Left ventricle myocardium inferior (tissue), 1 donor: ENCODE data around the gene DLGAP3. TPM values are rescaled to one million over a fixed set of nuclear protein-coding genes. Genes with fewer than 3 reads are reported as not detected.
"Not testable (repeated sequence)": the region's sequence is repeated elsewhere in the genome, so short reads cannot be mapped to it uniquely, and the experiment has no call there.

Experiments used
- DNase-seq: peaks from one replicate; pipeline ENCODE4 v3.0.0-alpha.2; 2020
- H3K27ac ChIP-seq: fragments of 200-600 bp; replicated peaks from 2 replicates; pipeline ENCODE4 v1.8.0; 2021
- H3K27me3 ChIP-seq: fragments of 200-600 bp; 2 replicates; pipeline ENCODE4 v1.8.0; 2021; ENCODE audit warnings: low read depth
- H3K36me3 ChIP-seq: fragments of 200-600 bp; 2 replicates; pipeline ENCODE4 v1.8.0; 2021
- H3K4me1 ChIP-seq: fragments of 200-600 bp; 2 replicates; pipeline ENCODE4 v1.8.0; 2021
- H3K4me3 ChIP-seq: fragments of 200-600 bp; 2 replicates; pipeline ENCODE4 v1.8.0; 2021; ENCODE audit warnings: mild to moderate bottlenecking, moderate library complexity
- H3K9me3 ChIP-seq: fragments of 200-600 bp; replicated peaks from 2 replicates; pipeline ENCODE4 v1.8.0; 2021
- CTCF ChIP-seq: fragments of 200-600 bp; IDR thresholded peaks from 2 replicates; pipeline ENCODE4 v1.8.0; 2021; ENCODE audit warnings: antibody characterized with exemption, mild to moderate bottlenecking, borderline replicate concordance
- intact Hi-C: fragments of 100-400 bp; cut with micrococcal nuclease; formaldehyde crosslinking; loops from one replicate; pipeline ENCODE4 v1.11.0; 2022
- total RNA-seq: library from RNA; stranded (reverse); fragmentation: NEBNext Ultra II Directional; extraction: Animal tissue kit (Norgen Biotek cat#: 25700); gene quantifications from one replicate; pipeline ENCODE4 v1.2.1, GENCODE V29; 2021
- donor health status: DM: no; HTN: yes; CAD: no; lungs with severe emphysema.

The DLGAP3 gene
- total RNA-seq, 1 donor from 2014 or later = 0.05 TPM

GRCh38 chr1:34965597-34965996, 36.1 kb upstream of the DLGAP3 start:
- DNase-seq = no peak
- Histone ChIP-seq H3K4me3 (no peak overlapping the region), H3K4me1 (no peaks in the 10 kb centered on the region), H3K9me3 (no peaks in the 10 kb centered on the region), H3K27ac (no peak overlapping the region), H3K27me3 (no peaks in the 10 kb centered on the region), H3K36me3 (no peaks in the 10 kb centered on the region)
- intact Hi-C loops = no loop called here
- no peak for TF ChIP-seq CTCF

- no peak for DNase-seq
- Histone ChIP-seq H3K4me3 (no peak overlapping the region), H3K27me3 (peaks cover 6% of the 10 kb centered on the region), H3K4me1 (no peaks in the 10 kb centered on the region), H3K9me3 (peaks cover 5% of the 10 kb centered on the region), H3K27ac (no peak overlapping the region), H3K36me3 (no peaks in the 10 kb centered on the region)
- intact Hi-C loops = no loop called here
- no peak for TF ChIP-seq CTCF
Observed at GRCh38 chr1:34950428-34950827, 21.0 kb upstream of the DLGAP3 start.

GRCh38 chr1:34948739-34949138, 19.3 kb upstream of the DLGAP3 start:
- DNase-seq, H3K36me3 ChIP-seq, H3K27ac ChIP-seq, H3K4me1 ChIP-seq, H3K4me3 ChIP-seq, intact Hi-C loops, H3K9me3 ChIP-seq: not testable (repeated sequence)
- peaks cover 13% of the 10 kb centered on the region for H3K27me3 ChIP-seq

DNA sequence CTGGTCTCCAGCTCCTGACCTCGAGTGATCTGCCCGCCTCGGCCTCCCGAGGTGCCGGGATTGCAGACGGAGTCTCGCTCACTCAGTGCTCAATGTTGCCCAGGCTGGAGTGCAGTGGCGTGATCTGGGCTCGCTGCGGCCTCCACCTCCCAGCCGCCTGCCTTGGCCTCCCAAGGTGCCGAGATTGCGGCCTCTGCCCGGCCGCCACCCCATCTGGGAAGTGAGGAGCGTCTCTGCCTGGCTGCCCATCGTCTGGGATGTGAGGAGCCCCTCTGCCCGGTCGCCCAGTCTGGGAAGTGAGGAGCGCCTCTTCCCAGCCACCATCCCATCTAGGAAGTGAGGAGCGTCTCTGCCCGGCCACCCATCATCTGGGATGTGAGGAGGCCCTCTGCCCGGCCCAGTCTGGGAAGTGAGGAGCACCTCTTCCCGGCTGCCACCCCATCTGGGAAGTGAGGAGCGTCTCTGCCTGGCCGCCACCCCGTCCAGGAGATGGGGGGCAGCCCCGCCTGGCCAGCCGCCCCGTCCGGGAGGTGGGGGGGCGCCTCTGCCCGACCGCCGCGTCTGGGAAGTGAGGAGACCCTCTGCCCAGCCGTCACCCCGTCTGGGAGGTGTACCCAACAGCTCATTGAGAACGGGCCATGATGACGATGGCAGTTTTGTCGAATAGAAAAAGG, 18.3 kb upstream of the DLGAP3 start:
- H3K27me3 ChIP-seq = peaks cover 13% of the 10 kb centered on the region
- H3K27ac ChIP-seq, H3K36me3 ChIP-seq, H3K9me3 ChIP-seq, intact Hi-C loops, DNase-seq, H3K4me1 ChIP-seq, H3K4me3 ChIP-seq: not testable (repeated sequence)

DNA sequence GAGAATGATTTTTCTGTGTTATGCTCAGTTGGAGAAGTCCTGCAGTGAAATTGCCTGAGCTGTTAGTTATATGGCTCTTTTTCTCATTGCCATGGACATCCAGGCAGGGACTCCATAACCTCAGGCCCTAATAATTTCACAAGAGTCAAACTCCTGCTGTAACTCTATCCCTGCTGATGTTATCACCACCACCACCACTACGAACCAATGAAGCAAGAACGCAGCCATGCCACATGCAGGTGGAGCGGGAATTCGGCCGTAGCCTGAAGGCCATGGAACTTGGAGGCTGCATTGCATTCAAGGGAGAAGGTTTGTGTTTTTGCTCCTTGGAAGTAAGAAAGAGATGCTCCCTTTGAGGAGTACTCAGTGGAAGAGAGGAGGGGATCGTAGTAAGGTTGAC, 16.8 kb upstream of the DLGAP3 start:
- Histone ChIP-seq H3K9me3 (peaks cover 5% of the 10 kb centered on the region), H3K4me1 (no peaks in the 10 kb centered on the region), H3K36me3 (no peaks in the 10 kb centered on the region), H3K27me3 (peaks cover 17% of the 10 kb centered on the region), H3K27ac (no peak overlapping the region), H3K4me3 (no peak overlapping the region)
- DNase-seq = no peak
- intact Hi-C loops = no loop called here
- no peak for TF ChIP-seq CTCF

- DNase-seq, H3K9me3 ChIP-seq, H3K4me1 ChIP-seq, H3K36me3 ChIP-seq, intact Hi-C loops, H3K4me3 ChIP-seq, H3K27ac ChIP-seq: not testable (repeated sequence)
- H3K27me3 ChIP-seq = peaks cover 50% of the 10 kb centered on the region
Observed at GRCh38 chr1:34941798-34942197, 12.3 kb upstream of the DLGAP3 start.

DNA sequence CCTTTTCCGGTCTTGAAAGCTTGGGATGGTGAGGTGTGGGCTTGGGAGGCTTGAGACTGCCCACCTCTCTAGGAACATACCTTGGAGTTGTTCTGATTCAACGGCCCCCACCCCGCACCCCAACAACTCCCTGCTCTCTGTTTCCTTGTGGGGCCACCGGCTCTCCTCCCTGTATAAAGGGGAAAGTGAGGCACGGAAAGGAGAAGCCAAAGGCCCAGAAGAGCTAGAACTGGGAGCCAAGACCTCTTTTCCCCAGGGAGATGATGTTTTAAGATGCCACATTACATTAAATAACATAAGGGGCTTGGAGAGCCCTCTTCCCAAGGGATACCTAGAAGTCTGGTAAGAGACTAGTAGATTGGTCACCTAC, 1.2 kb upstream of the DLGAP3 start:
- Histone ChIP-seq H3K27me3 (peaks cover 66% of the 10 kb centered on the region), H3K27ac (no peak overlapping the region), H3K4me1 (peaks cover 18% of the 10 kb centered on the region), H3K36me3 (no peaks in the 10 kb centered on the region), H3K4me3 (no peak overlapping the region), H3K9me3 (no peaks in the 10 kb centered on the region)
- TF ChIP-seq CTCF = no peak
- intact Hi-C loops = no loop called here
- no peak for DNase-seq
